SK-MEL-5 (cell line): ENCODE data around the gene OR2B6. TPM values are rescaled to one million over a fixed set of nuclear protein-coding genes. Genes with fewer than 3 reads are reported as not detected.

Experiments used
- DNase-seq: peaks from one replicate; pipeline ENCODE4 v3.0.0-alpha.2; 2016; ENCODE audit warnings: low read depth, low spot score
- in situ Hi-C: cut with HindIII; loops from 2 replicates; pipeline ENCODE4 v1.10.0; 2016; ENCODE audit warnings: low sequenced_read_pairs, high pct_unique_total_duplicates, low pct_unique_long_range_greater_than_20kb
- total RNA-seq: library from RNA; depleted of rRNA; stranded (reverse); fragments of >200 nt; shearing (Covaris generic); gene quantifications from 2 replicates; pipeline ENCODE4 v1.2.3, GENCODE V29; 2014; rRNA removed

Gene OR2B6
- total RNA-seq, 1 experiment from 2014 or later = not detected

GRCh38 chr6:27978705-27979104, 21.7 kb downstream of the OR2B6 start:
- no peak for DNase-seq
- in situ Hi-C loops = no loop called here

GRCh38 chr6:27980111-27980510, 23.1 kb downstream of the OR2B6 start:
- DNase-seq = no peak
- in situ Hi-C loops = no loop called here

- DNase-seq = no peak
- in situ Hi-C loops = no loop called here
Observed at GRCh38 chr6:27986928-27987725, 30.1 kb downstream of the OR2B6 start.

- no peak for DNase-seq
- in situ Hi-C loops = no loop called here
Observed at GRCh38 chr6:27994616-27995015, 37.6 kb downstream of the OR2B6 start.

GRCh38 chr6:28000351-28001045, 43.5 kb downstream of the OR2B6 start:
- no peak for DNase-seq
- in situ Hi-C loops = no loop called here

- in situ Hi-C loops = no loop called here
- DNase-seq = no peak
Observed at GRCh38 chr6:28001351-28001750, 44.3 kb downstream of the OR2B6 start.

GRCh38 chr6:28001751-28002150, 44.7 kb downstream of the OR2B6 start:
- in situ Hi-C loops = no loop called here
- no peak for DNase-seq

- in situ Hi-C loops = no loop called here
Observed at GRCh38 chr6:28002161-28002560, 45.1 kb downstream of the OR2B6 start.

GRCh38 chr6:28003059-28003458, 46.0 kb downstream of the OR2B6 start:
- no peak for DNase-seq
- in situ Hi-C loops = no loop called here

More at GRCh38 chr6:28002161-28002560, 45.1 kb downstream of the OR2B6 start:
- DNase-seq = no peak

- no peak for DNase-seq
- in situ Hi-C loops = no loop called here
Observed at GRCh38 chr6:28003661-28004060, 46.6 kb downstream of the OR2B6 start.

- in situ Hi-C loops = no loop called here
- DNase-seq = no peak
Observed at GRCh38 chr6:28004350-28005151, 47.5 kb downstream of the OR2B6 start.

- DNase-seq = no peak
- in situ Hi-C loops = no loop called here
Observed at GRCh38 chr6:28005152-28005890, 48.3 kb downstream of the OR2B6 start.

- in situ Hi-C loops = no loop called here
- DNase-seq = no peak
Observed at GRCh38 chr6:28005975-28006374, 48.9 kb downstream of the OR2B6 start.

Other genes with a start within 250 kb of the OR2B6 start
- gene OR2B2, start 44.8 kb upstream of the OR2B6 start, total RNA-seq = not detected in 2 replicates
- 0.19 and 0.37 TPM in 2 replicates for gene ZNF165, start 123.3 kb downstream of the OR2B6 start, total RNA-seq
- 1.7 and 2.1 TPM in 2 replicates for gene ZSCAN16, start 167.4 kb downstream of the OR2B6 start, total RNA-seq
- 12.7 and 12.9 TPM in 2 replicates for gene ZKSCAN8, start 184.6 kb downstream of the OR2B6 start, total RNA-seq